NCI-H146 (cell line): Measurements from ENCODE around the gene EIF2B4.
A peak's percentile ranks its signal among the peaks of the same experiment; 100 is the strongest.

Source experiments
- DNase-seq: peaks from one replicate; lab custom pipeline; 2025; lab: John Stamatoyannopoulos, UW

EIF2B4 gene

GRCh38 chr2:27370026-27370815, at the start of gene EIF2B4, which contains the start of gene SNX17:
TSS of gene EIF2B4 (minus strand) at chr2:27370338. CDS start at chr2:27370314, 24 bp downstream.
TSS of gene SNX17 (plus strand) at chr2:27370616. CDS start at chr2:27370744, 128 bp downstream.
- peak; percentile 98 for DNase-seq

DNA sequence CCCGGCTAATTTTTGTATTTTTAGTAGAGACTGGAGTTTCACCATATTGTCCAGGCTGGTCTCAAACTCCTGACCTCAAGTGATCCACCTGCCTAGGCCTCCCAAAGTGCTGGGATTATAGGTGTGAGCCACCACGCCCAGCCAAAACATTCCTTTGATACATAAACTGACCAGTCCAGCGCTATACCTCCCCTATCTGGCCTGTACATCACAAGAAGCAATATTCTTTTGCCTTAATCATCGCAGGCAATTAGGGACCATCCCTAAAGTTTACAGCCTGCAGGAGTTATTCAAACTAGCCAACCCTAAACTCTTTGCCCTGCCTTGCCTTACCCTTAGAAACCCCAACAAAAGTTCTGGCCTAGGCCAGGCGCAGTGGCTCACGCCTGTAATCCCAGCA, 46.0 kb upstream of the EIF2B4 start:
- DNase-seq: no peak

DNA sequence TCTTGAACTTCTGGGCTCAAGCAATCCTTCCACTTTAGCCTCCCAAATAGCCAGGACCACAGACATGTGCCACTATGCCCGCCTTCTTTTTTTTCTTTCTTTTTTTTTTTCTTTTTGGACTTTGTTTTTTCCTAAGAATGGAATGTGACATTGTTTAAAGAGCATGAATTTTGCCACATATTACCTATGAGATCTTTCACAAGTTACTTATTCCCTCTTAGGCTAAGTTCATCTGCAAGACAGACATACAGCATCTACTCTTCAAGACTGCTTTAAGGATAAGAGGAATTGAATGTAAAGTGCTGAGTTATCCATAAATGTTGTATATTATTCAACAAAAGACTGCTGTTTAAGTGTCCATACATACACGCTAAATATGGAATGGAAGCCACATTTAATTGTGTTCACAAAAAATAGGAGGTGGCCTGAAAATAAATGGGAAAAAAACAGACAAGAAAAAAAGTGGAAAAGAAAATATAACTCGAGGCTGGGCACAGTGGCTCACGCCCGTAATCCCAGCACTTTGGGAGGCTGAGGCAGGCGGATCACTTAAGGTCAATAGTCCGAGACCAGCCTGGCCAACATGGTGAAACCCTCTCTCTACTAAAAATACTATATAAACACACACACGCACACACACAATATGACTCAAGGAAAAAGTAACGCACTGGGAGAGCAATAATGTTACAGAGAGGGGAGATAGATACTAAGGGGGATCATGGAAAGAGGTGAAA, 42.4 kb upstream of the EIF2B4 start:
- DNase-seq: no peak

DNA sequence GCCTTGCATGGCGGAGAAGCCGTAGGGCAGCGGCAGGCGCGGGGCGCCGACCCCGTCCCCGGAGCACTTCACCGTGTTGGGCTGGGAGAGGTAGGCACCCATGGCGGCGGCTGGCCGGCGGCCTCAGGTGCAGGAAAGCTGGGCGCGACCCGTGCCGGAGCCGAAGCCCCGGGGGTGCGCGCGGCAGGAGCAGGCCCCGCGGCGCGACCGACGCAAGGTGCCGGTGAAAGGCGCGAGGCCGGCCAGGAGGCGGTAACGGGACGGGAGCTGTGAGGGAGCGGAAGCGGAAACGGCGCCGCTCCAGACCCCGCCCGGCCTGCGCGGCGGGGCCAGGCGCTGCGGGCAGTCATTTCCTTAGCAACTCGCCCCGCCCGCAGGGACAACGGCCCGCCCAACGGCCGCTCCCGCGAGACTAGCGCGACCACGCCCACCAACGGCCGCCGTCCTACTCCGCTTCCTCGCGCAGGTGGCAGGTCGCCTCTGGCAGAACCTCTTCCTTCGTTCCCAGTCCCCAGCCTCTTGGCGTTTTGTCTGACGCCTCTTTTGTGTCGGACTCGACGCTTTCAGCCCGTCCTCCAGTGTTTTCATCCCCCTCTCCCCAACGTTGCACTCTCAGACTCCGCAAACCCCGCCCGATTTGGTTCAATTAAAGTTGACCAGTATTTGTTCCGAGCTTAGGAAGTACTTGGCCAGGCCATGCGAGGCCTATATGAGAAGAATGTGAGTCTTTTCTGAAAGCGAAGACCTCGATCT, 39.4 kb upstream of the EIF2B4 start, which contains the start of gene PPM1G:
TSS of gene PPM1G (minus strand) at position 271 of the 753 bp plus-strand sequence. CDS start at position 102, 169 bp downstream.
- peak; percentile 96 for DNase-seq

DNA sequence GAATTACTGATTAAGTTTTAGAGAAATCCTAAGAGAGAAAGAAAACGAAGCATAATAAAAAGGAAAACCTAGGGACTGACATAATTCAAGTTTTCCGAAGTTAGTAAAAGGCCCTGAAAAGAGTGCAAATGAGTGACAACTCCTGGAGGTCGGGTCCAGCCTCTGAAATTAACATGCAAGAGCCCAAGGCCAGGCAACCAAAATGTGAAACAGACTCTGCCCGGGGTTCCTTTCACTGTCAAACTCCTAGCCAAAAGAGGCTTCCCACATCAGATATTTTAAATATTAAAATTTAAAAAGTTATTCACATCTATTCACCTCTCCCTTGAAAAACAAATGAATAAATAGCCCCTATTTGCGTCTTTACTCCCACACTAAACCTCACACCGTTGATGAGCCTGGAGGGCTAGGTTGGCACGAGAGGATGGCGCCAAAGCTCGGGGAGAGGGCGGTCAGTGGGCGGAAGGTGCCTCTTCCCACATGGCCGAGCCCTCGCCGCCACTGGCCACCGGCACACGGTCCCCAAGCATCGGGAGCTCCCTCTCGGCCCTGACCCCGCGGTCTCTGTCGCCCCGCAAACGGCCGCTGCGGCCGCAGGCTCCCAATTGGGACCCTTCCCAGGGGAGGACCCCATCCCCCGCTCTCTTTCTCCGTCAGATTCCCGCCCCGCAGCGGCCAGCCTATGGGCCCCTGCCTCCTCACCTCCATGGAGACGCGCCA, 38.6 kb upstream of the EIF2B4 start:
- peak; percentile 57 for DNase-seq

DNA sequence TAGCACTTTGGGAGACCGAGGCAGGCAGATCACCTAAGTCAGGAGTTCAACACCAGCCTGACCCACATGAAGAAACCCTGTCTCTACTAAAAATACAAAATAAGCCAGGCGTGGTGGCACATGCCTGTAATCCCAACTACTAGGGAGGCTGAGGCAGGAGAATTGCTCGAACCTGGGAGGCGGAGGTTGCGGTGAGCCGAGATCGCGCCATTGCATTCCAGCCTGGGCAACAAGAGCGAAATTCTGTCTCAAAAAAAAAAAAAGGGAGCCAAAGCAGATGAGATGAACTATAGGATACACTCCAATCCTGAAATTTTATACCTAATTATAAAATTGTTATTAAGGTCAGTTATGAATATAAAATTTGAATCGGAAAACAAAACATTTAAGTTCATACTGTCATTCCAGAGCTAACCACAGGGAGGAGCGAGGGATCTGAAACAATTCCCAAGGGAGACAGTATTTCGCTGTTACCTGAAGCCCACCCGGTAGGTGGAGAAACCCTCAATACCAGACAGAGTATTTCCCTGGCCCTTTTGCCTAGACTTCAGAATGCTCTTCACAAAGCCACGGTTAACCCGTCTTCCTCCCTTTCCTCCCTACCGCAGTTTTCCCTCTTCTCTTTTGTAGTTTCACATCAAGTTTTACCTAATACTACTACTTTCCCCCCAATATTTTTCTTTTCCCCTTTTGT, 37.8 kb upstream of the EIF2B4 start:
- peak; percentile 65 for DNase-seq

- no peak for DNase-seq
Measured at GRCh38 chr2:27400348-27401135, 30.4 kb upstream of the EIF2B4 start.

DNA sequence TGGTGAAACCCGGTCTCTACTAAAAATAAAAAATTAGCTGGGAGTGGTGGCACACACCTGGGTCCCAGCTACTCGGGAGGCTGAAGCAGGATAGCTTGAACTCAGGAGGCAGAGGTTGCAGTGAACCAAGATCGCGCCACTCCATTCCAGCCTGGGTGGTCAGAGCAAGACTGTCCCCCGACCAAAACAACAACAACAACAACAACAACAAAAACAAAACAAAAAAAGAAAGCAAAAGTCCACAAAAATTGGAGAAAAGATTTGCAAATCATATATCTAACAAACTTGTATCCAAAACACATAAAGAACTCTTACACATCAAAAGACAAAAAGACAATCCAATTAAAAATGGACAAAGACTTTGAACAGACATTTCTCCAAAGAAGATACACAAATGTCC, 28.8 kb upstream of the EIF2B4 start:
- DNase-seq: no peak

GRCh38 chr2:27393225-27393624, 23.1 kb upstream of the EIF2B4 start:
- DNase-seq: no peak

DNA sequence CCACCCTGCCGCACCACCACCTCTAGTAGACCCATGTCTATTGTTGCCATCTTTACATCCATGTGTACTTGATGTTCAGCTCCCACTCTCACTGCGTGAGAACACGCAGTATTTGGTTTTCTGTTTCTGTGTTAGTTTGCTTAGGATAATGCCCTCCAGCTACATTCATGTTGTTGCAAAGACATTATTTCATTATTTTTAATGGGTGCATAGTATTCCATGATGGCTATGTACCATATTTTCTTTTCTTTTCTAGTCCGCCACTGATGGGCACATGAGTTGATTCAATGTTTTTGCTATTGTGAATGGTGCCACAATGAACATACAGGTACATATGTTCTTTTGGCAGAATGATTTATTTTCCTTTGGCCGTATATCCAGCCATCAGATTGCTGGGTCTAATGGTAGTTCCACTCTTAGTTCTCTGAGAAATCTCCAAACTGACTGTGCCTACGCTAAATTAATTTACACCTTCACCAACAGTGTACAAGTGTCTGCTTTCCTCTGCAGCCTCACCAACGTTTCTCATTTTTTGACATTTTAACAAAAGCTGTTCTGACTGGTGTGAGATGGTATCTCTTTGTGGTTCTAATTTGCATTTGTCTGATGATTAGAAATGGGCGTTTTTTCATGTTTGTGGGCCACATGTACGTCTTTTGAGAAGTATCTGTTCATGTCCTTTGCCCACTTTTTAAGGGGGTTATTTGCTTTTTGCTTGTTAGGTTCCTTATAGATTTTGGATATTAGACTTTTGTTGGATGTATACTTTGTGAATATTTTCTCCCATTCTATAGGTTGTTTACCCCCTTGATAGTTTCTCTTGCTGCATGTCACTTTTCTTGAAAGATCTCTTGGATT, 20.9 kb upstream of the EIF2B4 start:
- no peak for DNase-seq

DNA sequence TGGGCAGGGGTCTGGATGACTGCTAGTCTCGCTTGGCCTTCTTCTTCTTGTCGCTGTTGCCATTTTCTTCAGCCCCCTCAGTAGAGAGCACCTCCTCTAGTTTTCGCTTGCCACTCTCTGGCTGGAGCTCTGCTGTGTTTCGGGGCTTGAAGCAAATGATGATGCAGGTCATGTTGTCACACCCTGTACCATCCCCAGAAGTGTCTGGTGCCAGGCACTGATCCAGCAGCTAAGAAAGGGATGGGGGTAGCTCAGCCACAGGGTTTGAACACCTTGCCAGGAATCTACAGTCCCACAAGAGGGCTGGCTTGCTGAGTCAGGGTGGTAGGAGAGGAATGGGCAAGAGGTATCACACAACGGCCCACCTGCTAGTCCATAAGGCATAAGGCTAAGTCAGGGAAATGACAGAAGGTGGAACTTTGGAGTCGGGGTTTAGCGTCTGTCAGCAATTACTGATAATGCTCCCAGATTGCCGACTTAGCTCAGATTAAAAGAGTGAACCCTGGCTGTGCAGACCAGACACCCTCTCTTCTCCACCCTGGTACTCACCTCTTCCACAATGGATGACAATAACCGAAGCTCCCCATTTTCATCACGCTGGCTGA, 11.5 kb upstream of the EIF2B4 start:
- no peak for DNase-seq

DNA sequence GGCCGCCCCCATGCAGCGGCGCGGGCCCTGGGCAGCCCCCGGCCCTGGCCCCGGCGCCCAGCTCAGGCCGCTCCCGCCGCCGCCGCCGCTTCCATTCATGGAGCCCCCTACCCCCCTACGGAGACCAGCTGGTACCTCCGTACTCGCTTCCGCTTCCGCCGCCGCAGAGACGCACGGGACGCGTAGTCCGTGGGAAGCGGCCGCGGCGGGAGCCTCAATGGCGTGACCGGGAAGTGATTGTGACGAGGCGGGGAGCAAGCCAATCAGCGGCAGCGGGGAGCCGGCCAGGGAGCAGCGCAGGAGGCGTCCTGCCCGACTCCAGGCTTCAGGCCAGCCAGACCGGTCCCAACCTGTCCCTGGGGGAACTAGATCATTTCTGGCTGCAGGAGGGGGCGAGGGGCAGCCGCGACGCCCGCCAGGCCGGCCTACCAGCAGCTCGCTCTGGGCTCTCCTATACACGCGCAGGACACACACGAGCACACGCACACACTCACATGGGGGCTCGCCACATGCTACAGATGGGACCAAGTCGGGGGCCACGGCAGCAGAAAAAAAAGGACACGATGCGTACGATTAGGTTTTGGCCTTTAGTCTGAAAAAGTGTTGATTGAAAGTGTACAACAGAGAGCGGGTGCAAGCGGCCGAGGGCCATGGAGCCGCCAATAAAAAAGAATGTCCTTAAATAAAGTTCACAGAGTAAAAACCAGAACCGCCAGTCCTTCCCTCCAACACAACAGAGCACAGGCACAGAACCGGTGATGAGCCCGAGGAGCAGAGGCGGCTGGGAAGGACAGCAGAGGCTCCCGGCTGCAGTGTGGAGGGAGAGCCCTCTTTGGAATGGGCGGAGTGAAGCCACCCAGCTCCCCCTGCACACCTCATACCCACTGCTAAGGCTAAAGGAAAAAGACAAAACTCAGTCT, 10.7 kb upstream of the EIF2B4 start, which contains the start of gene ZNF513:
TSS of gene ZNF513 (minus strand) at position 109 of the 920 bp plus-strand sequence. CDS start 208 bp downstream, outside the sequence.
- peak; percentile 91 for DNase-seq

- DNase-seq: peak; percentile 75
Measured at GRCh38 chr2:27379836-27380625, 9.9 kb upstream of the EIF2B4 start.

- DNase-seq: no peak
Measured at GRCh38 chr2:27379383-27379835, 9.3 kb upstream of the EIF2B4 start.

DNA sequence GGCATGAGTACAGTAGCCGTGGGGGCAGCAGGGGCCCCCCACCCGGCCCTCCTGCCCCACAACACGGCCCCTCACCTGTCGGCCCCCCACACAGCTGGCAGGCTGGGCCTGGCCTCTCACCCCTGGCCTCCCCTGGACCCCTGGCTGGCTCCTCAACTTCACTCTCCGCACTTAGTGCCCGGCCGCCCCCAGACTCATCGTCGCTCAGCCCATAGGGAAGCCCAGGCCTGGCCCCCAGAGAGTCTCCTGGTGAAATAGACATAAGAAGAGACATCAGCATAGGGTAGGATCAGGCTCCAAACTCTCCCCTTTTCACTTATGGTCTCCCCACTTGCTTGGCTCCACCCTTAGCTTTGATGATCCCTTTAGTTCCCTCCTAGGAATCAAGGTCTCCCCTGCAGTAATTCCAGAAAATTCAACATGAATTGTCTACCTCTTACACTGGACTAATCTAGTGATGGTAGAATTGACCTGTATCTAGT, 8.7 kb upstream of the EIF2B4 start:
- DNase-seq: no peak

GRCh38 chr2:27378096-27378808, 8.1 kb upstream of the EIF2B4 start:
- no peak for DNase-seq
